DMS53 (cell line): ENCODE results near the gene PPM1A.
"Not testable (repeated sequence)": the region's sequence is repeated elsewhere in the genome, so short reads cannot be mapped to it uniquely, and the experiment has no call there.

Experiments used
- DNase-seq: peaks from one replicate; lab custom pipeline; 2025; lab: John Stamatoyannopoulos, UW

Gene PPM1A

GRCh38 chr14:60266021-60266937 is 17.3 kb downstream of the PPM1A start:
- DNase-seq: peak; percentile 59

- DNase-seq: no peak
Observed at GRCh38 chr14:60272177-60272576, 23.2 kb downstream of the PPM1A start.

DNA sequence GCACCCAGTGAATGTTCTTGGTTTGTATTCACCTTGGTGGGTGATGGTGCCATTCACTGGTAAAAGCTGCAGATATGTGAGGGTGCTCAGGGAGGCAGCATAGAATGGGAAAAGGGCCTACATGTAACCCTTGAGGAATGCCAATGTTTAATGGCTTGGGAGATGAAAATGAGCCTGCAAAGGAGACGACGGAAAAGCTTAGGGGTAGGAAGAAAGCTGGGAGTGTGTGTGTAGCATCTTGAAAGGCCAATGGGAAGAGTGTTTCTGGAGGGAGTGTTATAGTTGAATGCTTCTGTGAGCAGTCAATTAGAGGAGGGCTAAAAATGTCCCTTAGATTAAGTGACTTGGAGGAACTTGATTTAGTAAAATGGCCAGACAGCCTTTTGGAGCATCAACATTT is 24.9 kb downstream of the PPM1A start:
- DNase-seq: no peak

- no peak for DNase-seq
Observed at GRCh38 chr14:60274448-60274847, 25.4 kb downstream of the PPM1A start.

DNA sequence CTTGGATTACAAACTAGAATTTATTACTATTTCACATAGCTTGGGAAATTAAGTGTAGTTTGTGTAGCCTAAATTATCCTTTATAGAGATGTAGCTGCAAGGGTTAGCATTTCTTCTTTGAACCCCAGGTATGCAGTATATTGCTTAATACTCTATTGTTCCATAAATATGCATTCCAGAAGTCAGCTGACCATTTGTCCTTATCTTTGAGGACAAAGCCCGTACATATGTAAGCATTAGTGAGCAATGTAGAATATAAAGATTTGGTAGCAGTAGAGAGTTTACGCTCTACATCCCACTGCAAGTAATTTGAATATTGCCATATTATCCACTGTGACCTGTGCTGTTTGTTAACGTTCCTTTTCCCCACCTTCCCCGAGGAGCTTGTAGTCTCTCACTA is 26.9 kb downstream of the PPM1A start:
- no peak for DNase-seq

GRCh38 chr14:60276347-60276746 is 27.3 kb downstream of the PPM1A start:
- no peak for DNase-seq

DNA sequence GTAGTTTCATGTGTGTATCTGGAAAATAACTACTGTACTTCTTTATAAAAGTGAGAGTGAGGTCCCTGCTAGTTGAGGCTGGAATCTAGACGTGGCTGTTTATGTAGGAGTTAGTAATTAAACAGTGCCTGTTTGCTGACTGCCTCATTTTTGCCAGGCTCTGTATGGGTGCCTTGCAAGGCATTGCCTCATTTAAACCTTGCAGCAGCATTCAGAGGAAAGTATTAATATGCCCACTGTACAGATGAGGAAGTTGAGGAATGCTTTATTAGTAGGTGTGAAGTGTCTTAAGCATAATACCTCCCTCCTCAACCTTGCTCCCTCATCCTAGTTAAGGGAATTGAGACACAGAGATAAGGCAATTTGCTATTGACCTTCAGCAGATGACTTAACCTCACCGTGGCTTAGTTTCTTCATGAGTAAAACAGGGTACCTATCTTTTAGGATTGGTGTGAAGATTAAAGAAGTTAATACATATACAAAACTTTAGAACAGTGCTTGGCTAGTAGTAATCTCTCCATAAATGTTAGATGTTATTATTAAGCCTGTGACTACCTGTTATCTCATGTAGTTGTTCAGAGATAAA is 28.7 kb downstream of the PPM1A start:
- no peak for DNase-seq

- no peak for DNase-seq
Observed at GRCh38 chr14:60278350-60278749, 29.3 kb downstream of the PPM1A start.

DNA sequence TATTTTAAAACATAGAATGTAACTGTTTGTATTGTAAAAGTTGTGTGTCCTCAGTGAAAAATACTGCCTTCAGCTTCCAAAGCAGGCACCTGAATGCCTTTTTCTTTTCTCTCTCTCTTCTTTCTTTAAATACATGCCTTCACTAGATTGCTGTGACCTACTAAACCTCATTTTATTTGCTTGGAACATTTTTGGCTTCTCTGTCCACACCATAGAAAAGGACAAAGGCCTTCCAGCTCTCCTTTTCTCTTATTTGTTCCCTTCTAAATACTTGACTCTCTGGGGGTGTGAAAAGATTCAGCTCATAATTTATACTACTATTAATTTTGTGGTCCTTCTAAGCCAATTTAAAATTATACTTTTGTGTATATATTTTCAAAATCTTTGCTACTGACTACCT is 38.4 kb downstream of the PPM1A start:
- no peak for DNase-seq

DNA sequence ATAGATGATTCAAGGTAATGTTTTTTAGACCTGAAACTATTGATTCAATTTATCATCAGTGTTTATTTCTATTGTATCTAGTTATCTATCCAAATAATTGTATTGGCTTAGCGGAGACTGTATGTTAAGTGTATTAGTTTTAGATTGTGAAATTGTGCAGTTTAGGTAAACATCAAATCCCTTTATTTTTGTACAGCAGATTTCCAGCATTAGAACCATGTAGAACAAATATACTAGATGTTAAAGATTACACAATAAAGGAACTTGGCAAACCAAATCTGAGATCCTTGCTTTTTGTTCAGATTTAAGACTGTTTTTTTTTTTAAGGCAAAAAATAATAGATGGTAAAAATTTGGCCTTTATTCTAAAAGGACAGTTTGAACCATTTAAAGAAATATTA is 39.3 kb downstream of the PPM1A start:
- no peak for DNase-seq

DNA sequence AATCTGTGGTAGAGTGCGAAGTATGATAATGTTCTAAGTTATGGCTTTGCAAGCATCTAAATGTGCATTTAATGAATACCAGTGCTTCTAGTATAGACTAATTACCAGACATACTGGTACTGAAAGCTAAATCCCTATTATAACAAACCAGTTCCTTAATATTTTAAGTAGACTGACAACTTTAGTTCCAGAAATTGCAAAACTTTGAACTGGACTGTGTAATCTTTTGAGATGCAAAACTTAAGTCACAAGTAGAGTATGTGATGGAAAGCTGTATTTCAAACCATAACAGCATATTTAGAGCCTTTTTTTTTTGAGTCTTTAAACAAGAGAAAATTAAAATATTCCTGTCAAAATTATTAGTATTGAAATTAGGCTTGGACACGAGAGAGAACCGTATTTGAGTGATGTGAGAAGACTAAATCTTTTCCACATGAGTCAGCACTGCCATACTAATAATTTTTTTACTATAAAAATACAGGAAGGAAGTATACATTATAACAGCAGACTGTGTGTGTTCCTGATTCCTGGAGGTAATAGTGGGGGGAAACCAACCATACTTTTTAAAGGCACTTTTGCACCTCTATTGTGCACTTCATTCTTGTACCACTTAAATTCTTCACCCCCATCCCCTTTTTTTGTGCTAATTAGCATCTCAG is 45.5 kb downstream of the PPM1A start:
- no peak for DNase-seq

GRCh38 chr14:60300019-60300418 is 51.0 kb downstream of the PPM1A start:
- no peak for DNase-seq

GRCh38 chr14:60301685-60302084 is 52.7 kb downstream of the PPM1A start:
- no peak for DNase-seq

GRCh38 chr14:60302663-60303062 is 53.6 kb downstream of the PPM1A start:
- no peak for DNase-seq

GRCh38 chr14:60303745-60304144 is 54.7 kb downstream of the PPM1A start:
- no peak for DNase-seq

DNA sequence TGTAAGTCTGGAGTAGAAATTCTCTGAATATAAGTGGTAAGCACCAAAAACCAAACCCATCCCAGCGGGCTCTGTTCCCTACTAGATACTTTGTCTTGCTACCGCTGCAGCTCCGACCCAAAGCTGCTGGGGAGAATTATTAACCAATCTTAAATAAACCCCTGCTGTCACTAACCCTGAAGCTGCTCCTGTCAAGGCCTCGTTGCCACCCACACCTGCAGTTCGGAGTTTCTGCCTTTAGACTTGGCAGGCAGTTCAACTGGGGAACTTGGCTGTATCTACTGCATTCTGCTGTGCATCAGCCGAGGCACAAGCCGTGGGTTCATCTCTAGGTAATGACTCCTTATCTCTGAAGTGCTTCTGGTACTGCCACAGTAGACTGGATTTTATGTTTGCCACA is 55.5 kb downstream of the PPM1A start:
- DNase-seq: peak; percentile 22

DNA sequence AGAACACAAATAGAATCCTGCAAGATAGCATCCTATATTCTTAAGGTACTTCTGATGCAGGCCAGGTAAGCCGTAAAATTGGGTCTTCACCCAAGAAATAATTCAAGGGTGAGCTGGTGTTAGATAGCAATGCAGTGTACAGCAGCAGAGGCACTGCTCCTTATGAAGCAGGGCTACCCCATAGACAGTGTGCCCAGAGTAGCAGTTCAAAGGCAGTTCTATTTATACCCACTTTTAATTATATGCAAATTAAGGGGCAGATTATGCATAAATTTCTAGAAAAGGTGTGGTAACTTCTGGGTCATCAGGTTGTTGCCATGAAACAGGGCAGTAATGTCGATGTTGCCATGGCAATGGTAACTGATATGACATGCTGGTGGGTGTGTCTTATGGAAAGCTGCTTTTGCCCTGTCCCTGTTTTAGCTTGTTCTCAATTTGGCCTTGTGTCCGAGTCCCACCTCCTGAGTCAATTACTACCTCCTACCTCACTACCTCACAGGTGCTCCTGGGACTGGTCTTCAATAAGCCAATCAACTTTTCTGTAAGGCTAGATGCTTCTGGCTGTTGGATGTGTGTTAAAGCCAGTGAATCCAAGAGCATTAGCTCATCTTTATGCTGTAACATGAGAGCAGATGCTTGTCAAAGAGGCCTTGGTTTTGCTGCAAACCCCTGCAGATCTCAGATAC is 61.0 kb downstream of the PPM1A start:
- DNase-seq: peak; percentile 51

DNA sequence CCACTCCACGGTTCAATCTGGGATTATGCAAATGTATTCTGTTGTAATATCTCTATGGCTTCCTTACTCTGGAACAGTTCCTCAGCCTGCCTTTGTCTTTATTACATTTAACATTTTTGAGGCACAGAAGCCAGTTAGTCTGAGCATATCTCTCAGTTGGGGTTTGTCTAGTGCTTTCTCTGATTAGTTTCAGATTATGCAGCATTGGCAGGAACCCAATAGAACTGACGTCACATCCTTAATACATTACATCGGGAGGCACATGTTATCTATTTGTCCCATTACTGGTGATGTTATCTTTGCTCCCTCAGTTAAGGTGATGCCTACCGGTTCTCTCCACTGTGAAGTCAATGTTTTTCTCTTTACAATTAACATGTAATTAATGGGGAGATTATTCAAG is 62.4 kb downstream of the PPM1A start:
- DNase-seq: no peak

- DNase-seq: no peak
Observed at GRCh38 chr14:60313093-60313492, 64.1 kb downstream of the PPM1A start.

DNA sequence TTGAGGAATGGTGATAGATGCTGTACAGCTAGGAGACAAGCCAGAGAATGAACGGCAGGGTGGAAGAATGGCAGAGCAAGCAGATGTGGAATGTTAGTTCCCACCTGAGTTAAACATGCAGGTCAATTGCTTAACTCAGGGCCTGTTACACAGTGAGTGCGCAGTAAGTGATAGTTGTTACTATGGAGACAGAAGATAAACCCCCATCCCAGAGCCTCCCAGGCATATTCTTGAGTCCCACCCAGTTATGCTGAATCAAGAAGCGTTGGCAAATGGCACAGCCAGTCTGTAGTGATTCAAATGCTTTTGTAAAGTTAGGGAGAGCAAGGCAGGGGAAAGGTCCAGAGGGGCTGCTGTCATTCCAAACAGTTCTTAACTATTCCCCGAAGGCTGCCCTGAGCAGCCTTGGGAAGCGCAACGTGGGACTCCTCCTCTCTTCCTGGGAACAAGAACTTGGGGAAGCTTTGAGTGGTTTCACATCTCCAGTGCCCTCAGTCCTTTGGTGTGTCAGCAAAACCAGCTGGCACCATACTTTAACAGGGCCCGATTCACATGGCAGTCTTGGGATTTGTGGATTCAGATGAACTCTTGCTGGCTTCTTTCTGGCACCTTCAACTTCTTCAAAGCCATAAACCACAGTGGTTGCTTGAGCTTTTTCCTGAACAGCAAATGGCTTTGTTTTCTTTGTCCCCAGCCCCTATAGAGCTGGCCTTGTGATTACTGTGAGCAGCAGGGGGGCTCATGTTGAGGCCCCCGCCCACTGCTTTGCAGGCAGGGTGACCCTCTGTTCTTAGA is 66.4 kb downstream of the PPM1A start:
- DNase-seq: no peak

DNA sequence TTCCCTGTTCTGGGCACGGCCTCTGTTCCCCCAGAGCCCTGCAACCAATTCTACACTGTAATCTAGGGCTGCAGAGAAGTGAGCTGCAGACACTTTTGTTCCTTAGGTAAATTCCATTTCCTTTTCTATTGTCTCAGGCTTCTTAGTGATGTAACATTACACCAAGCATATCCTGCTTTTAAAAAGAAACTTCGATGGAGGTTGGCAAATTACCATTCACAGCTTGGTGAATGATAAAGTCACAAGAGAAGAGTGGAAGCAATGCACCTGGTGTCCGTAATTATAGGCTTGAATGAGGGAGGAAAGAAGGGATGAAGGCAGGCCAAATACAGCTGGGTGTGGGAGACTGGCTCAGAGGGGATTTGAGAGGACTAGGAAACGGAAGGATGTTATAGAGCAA is 68.6 kb downstream of the PPM1A start:
- no peak for DNase-seq

DNA sequence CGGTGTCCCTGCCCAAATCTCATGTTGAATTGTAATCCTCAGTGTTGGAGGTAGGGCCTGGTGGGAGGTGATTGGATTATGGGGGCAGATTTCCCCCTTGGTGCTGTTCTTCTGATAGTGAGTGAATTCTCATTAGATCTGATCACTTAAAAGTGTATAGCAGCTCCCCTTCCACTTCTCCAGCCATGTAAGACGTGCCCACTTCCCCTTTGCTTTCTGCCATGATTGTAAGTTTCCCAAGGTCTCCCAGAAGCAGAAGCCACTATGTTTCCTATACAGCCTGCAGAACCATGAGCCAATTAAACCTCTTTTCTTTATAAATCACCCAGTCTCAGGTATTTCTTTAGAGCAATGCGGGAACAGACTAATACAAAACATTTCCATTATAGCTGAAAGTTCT is 71.8 kb downstream of the PPM1A start:
- not testable (repeated sequence) for DNase-seq
